SHP77 treated with DMSO at 0.1 percent for 48 hours (cell line): ENCODE measurements around the gene HPD.
A peak's percentile ranks its signal among the peaks of the same experiment; 100 is the strongest.
"Not testable (repeated sequence)": the region's sequence is repeated elsewhere in the genome, so short reads cannot be mapped to it uniquely, and the experiment has no call there.

ENCODE experiments used
- DNase-seq: peaks from one replicate; lab custom pipeline; 2025; lab: John Stamatoyannopoulos, UW

Gene HPD

DNA sequence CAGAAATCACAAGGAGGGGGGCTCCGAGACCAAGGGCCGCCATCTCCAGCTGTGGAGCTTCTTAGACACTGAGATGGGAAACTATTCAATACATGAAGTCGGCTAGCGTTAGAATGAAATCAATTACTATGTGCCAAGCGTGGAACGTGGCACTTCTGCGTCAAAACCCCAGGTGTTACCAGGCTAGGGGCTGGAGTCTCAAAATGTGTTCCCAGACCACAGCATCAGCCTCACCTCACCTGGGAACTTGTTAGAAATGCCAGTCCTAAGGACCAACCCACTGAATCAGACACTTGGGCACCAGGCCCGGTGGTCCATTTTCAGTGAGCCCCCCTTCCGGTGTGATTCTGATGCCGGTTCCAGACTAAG is 59.9 kb downstream of the HPD start:
- no peak for DNase-seq

- DNase-seq: peak; percentile 83
These were observed 60.5 kb downstream of the HPD start for GRCh38 chr12:121797937-121798786.

- peak; percentile 93 for DNase-seq
These were observed 61.6 kb downstream of the HPD start for GRCh38 chr12:121796855-121797751.

GRCh38 chr12:121795034-121795968 is 63.4 kb downstream of the HPD start:
- no peak for DNase-seq

- peak; percentile 49 for DNase-seq
These were observed 64.1 kb downstream of the HPD start for GRCh38 chr12:121794534-121795033.

DNA sequence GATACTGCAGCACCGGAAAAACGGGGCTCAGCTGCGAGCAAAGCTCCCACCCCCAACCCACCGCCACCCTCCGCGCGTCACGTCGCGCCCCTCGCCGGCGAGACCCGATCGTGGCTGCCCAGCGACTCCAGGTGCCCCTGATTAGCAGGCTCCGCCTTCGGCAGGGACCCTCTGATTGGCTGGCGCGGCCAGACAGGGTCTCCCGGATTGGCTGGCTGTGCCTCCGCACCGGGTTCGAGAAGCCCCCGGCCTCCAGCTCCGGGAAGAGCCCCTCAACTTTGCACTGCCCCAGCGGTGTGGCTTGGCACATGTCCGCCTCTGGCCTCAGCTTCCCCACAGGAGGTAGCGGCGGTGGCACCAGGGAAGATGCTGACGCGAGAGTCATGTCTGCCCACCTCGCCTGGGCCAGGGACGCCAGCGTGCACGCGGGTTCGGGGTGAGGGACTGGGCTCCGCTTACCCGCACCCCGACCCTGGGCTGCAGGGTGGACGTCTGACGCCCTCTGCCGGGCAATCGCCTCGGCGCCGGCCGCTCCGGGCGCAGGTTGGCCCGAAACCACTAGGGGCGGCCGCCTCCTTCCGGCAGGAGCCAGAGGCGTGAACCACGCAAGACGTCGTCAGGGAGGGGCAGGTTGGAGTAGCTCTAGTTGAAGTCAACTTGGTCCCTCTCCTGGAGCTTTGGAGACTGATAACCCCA is 64.7 kb downstream of the HPD start:
- DNase-seq: peak; percentile 86

- DNase-seq: peak; percentile 61
These were observed 65.2 kb downstream of the HPD start, which contains the start of gene RHOF for GRCh38 chr12:121793440-121793837. RHOF (minus strand) TSS chr12:121793688; CDS start chr12:121793633, 55 bp downstream.

DNA sequence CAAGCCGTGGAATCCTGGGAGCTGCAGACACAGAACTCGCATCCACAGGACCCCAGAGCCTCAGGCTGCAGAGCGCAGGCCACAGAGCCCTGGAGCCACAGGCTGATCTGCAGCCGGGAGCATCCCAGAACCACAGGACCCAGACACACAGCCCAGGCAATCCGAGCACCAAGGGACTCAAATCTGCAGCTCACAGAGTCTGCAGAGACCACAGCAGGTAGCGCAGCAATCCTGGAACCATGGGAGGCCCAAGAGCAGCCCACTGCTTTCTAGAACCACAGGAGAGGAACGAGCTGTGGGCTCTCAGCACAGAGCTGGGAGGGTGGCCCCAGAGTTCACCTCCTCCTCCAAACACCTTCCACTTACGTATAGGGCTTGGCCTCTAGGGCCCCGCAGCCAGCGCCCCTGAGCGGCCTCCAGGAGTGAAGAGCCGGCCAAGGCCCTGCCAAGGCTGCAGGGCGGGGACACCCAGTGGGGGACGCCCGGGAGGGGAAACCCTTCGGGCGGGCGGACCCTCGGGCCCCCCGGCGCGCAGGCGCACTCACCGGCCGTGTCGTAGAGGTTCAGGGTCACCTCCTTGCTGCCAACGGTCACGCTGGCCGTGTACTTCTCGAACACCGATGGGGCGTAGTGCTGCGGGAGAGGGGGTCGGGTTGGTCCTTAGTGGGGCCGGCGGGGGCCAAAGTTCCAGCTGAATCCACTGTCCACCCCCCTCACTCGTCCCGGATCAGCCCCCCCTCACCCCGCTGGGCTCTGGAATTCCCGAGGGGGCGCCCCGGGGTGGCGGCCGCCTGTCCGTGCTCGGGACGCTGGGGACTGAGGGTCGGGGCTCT is 65.8 kb downstream of the HPD start:
- DNase-seq: no peak

DNA sequence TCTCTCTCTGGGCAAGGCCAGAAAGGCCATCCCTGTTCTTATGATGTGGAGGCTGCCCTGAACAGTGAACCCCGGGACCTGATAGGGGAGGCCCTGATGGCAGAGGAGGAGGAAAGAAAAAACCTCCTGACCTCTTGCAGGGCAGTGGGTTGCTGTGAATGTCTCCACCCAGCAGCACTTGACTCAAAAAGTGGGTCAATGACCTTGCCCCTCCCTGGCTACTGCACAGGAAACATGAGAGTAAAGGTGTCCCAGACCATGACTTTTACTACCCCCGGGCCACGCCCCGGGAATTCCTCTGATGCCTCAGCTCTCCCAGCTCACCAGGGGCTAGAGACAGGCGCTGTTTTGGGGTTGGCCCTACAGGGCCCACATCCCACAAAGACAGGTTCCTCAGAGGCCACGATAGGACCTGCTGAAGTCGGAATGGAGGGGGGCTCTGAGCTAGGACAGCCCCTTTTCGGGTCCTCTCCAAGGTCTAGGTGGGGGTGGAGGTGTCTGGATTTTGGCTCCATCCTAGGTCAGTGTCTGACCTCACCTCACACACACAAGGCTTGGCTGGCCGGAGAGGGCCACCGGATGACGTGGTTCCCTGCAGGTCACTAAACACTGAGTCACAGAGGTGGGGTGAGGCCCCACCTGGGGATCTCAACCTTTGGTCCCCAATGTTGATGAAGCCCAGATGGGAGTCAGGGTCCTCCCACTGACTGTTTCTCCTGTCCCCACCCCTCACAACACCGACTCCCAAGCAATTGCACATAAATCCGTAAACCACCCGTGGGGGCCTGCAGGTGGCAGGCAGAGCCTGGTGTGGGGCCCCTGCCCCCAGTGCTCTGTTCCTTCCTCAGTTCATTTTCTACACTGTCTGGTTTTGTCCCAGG is 66.7 kb downstream of the HPD start:
- DNase-seq: no peak

DNA sequence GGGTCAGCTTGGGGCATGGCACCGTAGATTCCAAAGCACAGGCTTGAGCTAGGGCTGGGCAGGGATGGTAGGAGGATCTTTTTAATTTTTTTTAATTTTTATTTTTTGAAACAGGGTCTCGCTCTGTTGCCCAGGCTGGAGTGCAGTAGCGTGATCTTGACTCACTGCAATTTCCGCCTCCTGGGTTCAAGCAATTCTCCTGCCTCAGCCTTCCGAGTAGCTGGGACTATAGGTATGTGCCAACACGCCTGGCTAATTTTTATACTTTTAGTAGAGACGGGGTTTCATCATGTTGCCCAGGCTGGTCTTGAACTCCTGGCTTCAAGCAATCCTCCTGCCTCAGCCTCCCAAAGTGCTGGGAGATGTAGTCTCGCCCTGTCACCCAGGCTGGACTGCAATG is 67.9 kb downstream of the HPD start:
- DNase-seq: not testable (repeated sequence)

- no peak for DNase-seq
These were observed 68.6 kb downstream of the HPD start for GRCh38 chr12:121789800-121790728.
